VCaP (cell line): ENCODE measurements around the gene TINAG.

ENCODE experiments used
- H3K27ac ChIP-seq: fragments of 450-650 bp; 2 replicates; pipeline ENCODE4 v1.5.1; 2017
- TF ChIP-seq, protein P1 (sequence below): fragments of 450-650 bp; conservative IDR thresholded peaks from 2 replicates; pipeline ENCODE4 v1.5.1; 2017; ENCODE audit warnings: mild to moderate bottlenecking, moderate library complexity

The TINAG gene

GRCh38 chr6:54426995-54427394 is 118.8 kb downstream of the TINAG start:
- H3K27ac ChIP-seq, result no peak overlapping the region
- TF ChIP-seq, protein P1, sequence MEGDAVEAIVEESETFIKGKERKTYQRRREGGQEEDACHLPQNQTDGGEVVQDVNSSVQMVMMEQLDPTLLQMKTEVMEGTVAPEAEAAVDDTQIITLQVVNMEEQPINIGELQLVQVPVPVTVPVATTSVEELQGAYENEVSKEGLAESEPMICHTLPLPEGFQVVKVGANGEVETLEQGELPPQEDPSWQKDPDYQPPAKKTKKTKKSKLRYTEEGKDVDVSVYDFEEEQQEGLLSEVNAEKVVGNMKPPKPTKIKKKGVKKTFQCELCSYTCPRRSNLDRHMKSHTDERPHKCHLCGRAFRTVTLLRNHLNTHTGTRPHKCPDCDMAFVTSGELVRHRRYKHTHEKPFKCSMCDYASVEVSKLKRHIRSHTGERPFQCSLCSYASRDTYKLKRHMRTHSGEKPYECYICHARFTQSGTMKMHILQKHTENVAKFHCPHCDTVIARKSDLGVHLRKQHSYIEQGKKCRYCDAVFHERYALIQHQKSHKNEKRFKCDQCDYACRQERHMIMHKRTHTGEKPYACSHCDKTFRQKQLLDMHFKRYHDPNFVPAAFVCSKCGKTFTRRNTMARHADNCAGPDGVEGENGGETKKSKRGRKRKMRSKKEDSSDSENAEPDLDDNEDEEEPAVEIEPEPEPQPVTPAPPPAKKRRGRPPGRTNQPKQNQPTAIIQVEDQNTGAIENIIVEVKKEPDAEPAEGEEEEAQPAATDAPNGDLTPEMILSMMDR, result no peak

- H3K27ac ChIP-seq, result no peak overlapping the region
- TF ChIP-seq, protein P1, result no peak
Measured at GRCh38 chr6:54427396-54427937, 119.2 kb downstream of the TINAG start.

DNA sequence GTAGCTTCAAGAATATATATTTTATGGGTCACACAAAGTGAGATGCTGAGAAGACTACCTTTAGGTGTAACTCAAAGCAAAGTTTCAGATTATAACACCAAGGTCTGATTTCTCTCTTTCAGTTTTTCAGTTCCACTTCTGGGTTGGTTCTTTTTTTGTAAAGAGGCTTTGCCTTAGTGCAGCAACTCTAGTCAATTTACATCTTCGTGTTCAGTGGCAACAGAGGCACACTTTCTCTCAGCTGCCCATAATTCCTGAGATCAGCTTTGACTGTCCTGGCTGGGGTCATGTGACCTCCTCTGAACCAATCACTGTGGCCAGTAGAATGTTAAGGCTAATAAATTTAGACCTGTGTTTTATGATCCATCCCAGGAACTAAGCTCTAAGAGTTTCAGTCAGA is 120.2 kb downstream of the TINAG start:
- no peak overlapping the region for H3K27ac ChIP-seq
- TF ChIP-seq, protein P1, result no peak

DNA sequence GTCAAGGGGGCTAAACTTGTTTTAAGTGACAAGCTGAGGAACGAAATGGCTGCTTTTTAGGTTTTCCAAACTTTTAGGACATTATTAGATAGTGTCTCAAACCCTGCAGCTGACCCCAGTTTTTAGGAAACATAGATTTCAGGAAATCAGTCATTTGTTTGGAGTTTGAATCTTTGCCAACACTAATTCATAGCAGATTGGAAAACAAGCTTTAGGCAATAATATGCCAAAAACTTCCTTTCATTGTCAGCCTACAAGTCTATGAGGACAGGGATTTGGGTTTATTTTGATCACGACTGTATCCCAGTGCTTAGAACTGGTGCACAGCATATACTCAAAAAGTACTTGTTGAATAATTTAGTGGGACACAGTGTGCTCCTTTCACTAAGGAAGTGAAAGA is 123.2 kb downstream of the TINAG start:
- TF ChIP-seq, protein P1, result no peak
- H3K27ac ChIP-seq, result no peak overlapping the region
